Astrocyte of the spinal cord (primary cell): Measurements from ENCODE around the gene SPON1.

ENCODE experiments used
- DNase-seq: peaks from one replicate; pipeline ENCODE4 v3.0.0; 2011; ENCODE audit warnings: low read depth, low spot score
- H3K4me3 ChIP-seq: 2 replicates; pipeline ENCODE4 v1.5.1; 2011; ENCODE audit warnings: low read depth, mild to moderate bottlenecking, low read length, moderate library complexity
- CTCF ChIP-seq: IDR thresholded peaks from 2 replicates; pipeline ENCODE4 v1.5.1; 2012; ENCODE audit warnings: low read depth, mild to moderate bottlenecking, low read length, inconsistent platforms
- in situ Hi-C: cut with HindIII; loops from 2 replicates; pipeline ENCODE4 v1.10.0; 2017; ENCODE audit warnings: low sequenced_read_pairs

SPON1 gene

GRCh38 chr11:14224395-14224794 lies 261.9 kb downstream of the SPON1 start:
- in situ Hi-C loops: no loop called here
- TF ChIP-seq CTCF: no peak
- H3K4me3 ChIP-seq: no peak overlapping the region
- DNase-seq: no peak

DNA sequence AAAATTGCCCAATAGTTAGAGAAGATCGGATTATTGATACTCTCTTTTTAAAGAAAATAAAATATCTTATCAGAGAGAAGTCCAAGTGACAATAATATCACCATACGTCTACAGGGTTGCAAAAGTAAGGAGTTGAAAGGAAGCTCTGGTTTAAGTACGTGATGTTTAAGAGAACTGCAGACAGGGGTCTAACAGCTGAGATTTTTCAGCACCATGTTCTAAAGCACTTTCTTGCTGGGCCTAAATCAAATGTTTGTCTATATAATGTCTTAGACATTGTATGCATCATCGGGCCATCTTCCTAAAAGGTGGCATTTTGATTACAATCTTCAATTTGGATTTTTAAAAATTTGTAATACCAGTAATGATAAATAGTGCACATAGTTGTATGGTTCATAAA lies 263.1 kb downstream of the SPON1 start:
- no peak overlapping the region for H3K4me3 ChIP-seq
- in situ Hi-C loops: no loop called here
- DNase-seq: no peak
- no peak for TF ChIP-seq CTCF

GRCh38 chr11:14228356-14228755 lies 265.8 kb downstream of the SPON1 start:
- in situ Hi-C loops: no loop called here
- H3K4me3 ChIP-seq: no peak overlapping the region
- DNase-seq: no peak
- no peak for TF ChIP-seq CTCF

DNA sequence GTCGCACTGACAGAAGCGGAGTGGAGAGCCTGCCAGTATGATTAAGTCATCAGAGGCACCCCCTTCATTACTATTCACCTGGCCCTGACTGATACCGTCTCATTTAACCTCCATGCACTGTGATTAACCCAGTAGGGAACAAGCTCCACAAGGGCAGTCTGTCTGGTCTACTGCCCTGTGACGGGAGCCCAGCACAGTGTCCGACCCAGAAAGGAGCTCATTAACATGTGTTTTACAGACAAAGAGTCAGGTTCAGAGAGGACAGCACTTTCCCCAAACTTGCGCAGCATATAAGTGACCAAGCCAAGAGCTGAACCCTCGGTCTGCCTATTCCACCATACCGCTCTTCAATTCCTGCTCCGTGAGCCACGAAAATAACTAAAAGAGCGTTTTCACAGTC lies 266.9 kb downstream of the SPON1 start:
- TF ChIP-seq CTCF: no peak
- DNase-seq: no peak
- in situ Hi-C loops: no loop called here

DNA sequence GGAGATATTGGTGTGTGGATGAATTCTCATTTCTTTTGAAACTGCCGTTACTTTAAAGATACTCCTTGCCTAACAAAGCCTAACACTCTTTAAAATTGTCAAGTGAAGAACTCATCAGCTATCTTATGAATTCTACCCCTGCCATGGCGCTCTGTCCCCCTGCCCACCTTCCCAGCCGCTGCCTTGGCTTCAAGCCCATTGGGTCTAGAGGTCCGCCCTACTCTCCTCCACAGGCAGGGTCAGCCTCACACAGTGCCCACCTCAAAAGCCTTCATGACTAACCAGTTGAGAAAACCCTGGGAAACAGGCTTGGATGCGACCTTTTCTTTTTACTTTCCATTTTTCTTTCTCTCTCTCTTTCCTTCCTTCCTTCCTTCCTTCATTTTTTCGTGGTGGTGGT lies 267.9 kb downstream of the SPON1 start:
- no peak for DNase-seq
- TF ChIP-seq CTCF: no peak
- H3K4me3 ChIP-seq: no peak overlapping the region
- in situ Hi-C loops: no loop called here

More for the DNA sequence above, 266.9 kb downstream of the SPON1 start:
- no peak overlapping the region for H3K4me3 ChIP-seq

DNA sequence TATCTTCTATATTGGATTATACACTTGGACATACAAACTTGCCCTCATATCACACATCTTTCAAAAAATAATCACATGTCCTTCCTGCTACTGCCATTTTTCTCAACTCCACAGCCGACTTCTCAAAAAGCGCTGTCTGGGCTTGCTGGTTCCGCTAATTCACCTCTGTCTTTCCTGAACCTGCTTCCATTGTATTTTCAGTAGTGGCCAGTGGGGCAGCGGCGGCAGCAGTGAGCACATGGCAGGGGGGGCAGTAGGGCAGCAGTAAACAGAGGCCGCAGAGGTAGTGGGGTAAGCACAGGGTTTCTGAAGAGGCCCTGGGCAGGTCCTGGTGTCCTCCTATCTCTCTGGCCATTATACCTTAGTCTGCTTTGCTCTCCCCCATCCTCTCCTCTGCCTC lies 270.1 kb downstream of the SPON1 start:
- in situ Hi-C loops: no loop called here
- no peak for DNase-seq
- TF ChIP-seq CTCF: peak; percentile 36
- no peak overlapping the region for H3K4me3 ChIP-seq

DNA sequence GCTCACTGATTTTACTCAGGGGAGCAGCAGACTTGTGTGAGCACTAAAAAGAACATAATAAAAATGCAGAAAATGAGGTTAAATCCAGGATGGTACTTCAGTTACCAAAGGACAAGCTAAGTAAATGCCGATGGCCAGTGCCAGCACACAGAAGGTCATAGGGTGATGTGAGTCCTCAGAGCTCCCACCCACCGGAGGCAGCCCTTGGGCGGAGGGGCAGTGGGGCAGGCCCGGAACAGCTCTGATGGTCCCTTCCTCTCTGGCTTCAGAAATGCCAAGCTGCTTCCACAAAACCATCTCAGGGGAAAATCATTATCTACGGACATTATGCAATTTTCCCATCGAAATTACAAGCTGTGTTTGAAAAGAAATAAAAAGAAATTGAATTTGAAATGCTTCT lies 271.9 kb downstream of the SPON1 start:
- no peak for TF ChIP-seq CTCF
- H3K4me3 ChIP-seq: no peak overlapping the region
- no peak for DNase-seq
- in situ Hi-C loops: no loop called here
